Activated naive CD4-positive, alpha-beta T cell treated with anti-CD3 and anti-CD28 coated beads, Interleukin-2, amount 50 U/mL, for 72 hours (primary cell): ENCODE results near the gene SLC6A7. TPM values are rescaled to one million over a fixed set of nuclear protein-coding genes. Genes with fewer than 3 reads are reported as not detected.

Experiments used
- ATAC-seq, 2 donors: fragments of 150-1000 bp; cut with Tn5 transposase; 2 replicates each; pipeline ENCODE4 v1.10.0; 2021; ENCODE audit warnings: mild to moderate bottlenecking in 2 of 2, moderate library complexity in 2 of 2
- DNase-seq, 2 donors: peaks; one replicate each; pipeline ENCODE4 v3.0.0; 2021 to 2022; ENCODE audit warnings: low spot score in 2 of 2
- H3K27ac Mint-ChIP-seq, 2 donors: one replicate each; pipeline ENCODE4 v1.8.0; 2022; ENCODE audit warnings: mild to moderate bottlenecking in 2 of 2, mixed read lengths in 2 of 2
- H3K36me3 Mint-ChIP-seq, 2 donors: one replicate each; pipeline ENCODE4 v1.8.0; 2022; ENCODE audit warnings: mixed read lengths in 2 of 2
- H3K9me3 Mint-ChIP-seq, 2 donors: one replicate each; pipeline ENCODE4 v1.8.0; 2022; ENCODE audit warnings: mixed read lengths in 2 of 2
- total RNA-seq, 2 donors: library from RNA; stranded (reverse); gene quantifications; one replicate each; pipeline ENCODE4 v1.2.3, GENCODE V29; 2022

SLC6A7 gene
- total RNA-seq, 2 donors from 2014 or later = not detected

GRCh38 chr5:150196986-150197385 is 7.1 kb downstream of the SLC6A7 start:
- ATAC-seq (no peak), DNase-seq (no peak)
- H3K27ac Mint-ChIP-seq = no peak overlapping the region
- H3K9me3 Mint-ChIP-seq = no peaks in the 10 kb centered on the region
- H3K36me3 Mint-ChIP-seq = no peaks in the 10 kb centered on the region

DNA sequence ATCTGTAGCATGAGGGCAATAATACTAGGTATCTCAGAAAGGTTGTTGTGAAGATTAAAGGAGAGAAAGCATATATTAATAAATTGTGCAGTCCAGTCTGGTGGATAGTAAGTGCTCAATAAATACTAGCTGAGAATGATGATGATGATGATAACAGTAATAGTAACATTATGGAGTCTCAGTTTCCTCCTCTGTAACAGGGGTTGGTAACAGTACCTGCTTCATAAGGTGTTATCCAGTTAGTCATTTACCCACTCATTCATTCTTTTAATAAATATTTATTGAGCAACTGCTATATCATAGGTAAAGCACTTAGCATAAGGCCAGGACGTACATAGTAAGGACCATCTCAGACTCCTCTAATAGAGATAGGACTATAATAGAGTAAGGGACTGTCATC is 7.6 kb downstream of the SLC6A7 start:
- ATAC-seq (no peak), DNase-seq (no peak)
- H3K9me3 Mint-ChIP-seq = no peaks in the 10 kb centered on the region
- H3K36me3 Mint-ChIP-seq = no peaks in the 10 kb centered on the region
- H3K27ac Mint-ChIP-seq = no peak overlapping the region

- no peak for ATAC-seq
- DNase-seq = no peak
- no peaks in the 10 kb centered on the region for H3K36me3 Mint-ChIP-seq
- no peaks in the 10 kb centered on the region for H3K9me3 Mint-ChIP-seq
- H3K27ac Mint-ChIP-seq = no peak overlapping the region
These were observed 12.6 kb downstream of the SLC6A7 start for GRCh38 chr5:150202501-150202900.

DNA sequence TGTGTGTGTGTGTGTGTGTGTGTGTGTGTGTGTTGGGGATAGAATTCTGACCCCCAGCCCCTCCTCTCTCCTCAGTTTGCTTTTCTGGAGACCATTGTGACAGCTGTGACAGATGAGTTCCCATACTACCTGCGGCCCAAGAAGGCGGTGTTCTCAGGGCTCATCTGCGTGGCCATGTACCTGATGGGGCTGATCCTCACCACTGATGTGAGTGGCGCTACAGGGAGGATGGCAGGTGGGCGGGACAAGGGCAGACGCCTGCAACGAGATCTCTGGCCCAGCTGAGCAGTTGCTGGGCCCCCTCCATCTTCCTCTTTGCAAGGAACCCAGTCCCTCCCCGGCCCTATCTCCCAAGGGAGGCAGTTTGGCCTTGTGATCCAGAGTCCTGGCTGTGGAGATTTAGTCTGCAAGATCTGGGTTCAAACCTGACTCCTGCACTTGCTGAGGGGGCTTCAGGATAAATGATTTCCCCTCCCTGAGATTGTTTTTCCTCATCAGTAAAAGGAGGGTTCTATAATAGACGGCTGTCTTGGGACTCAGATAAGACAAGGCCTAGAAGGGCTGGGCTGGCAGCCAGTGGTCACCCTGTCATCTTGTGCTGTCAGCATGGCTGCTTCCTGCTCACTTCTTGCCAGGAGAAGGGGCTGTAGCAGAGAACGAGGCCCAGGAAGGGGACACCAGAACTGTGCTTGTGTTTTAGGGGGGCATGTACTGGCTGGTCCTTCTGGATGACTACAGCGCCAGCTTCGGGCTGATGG is 14.1 kb downstream of the SLC6A7 start:
- Mint-ChIP-seq H3K36me3 (no peaks in the 10 kb centered on the region), H3K27ac (peak overlapping the region in 1 of 2 donors; percentile 65), H3K9me3 (no peaks in the 10 kb centered on the region)
- no peak for DNase-seq
- ATAC-seq = no peak

GRCh38 chr5:150204590-150204960 is 14.7 kb downstream of the SLC6A7 start:
- no peaks in the 10 kb centered on the region for H3K9me3 Mint-ChIP-seq
- H3K27ac Mint-ChIP-seq = peak overlapping the region in 1 of 2 donors; percentile 65
- no peaks in the 10 kb centered on the region for H3K36me3 Mint-ChIP-seq
- DNase-seq (no peak), ATAC-seq (no peak)

DNA sequence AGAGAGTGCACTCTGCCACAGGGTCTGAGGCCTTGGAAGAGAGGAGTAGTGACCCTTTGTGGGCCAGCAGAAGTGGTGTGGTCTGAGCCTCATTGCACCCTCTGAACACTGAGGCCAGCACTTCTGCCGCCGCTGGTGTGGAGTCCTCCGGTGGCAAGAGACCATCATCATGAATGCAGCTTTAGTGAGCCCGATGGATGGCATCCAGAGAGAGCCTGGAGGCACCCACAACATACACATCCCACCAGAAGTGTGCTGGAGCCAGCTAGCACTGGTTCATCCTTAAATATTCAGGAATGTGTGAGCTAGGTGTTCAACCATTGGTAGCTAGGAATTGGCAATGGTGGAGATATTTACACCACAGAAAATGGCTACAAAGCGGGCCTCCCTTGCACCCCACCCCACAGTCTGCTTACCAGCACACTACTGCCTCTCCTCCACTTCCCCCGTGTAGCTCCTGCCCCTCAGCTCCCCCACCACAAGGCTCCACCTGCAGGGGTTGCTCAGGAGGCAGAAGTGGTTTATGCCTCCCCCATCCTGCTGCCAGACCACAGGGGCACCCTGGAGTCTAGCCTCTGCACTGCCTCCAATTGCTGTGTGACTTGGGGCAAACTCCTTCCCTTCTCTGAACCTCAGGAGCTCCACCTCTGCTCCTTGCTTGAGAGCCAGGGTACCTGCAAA is 16.4 kb downstream of the SLC6A7 start:
- no peak for ATAC-seq
- Mint-ChIP-seq H3K9me3 (no peaks in the 10 kb centered on the region), H3K36me3 (no peaks in the 10 kb centered on the region), H3K27ac (no peak overlapping the region)
- no peak for DNase-seq

- H3K36me3 Mint-ChIP-seq = no peaks in the 10 kb centered on the region
- DNase-seq (no peak), ATAC-seq (no peak)
- no peak overlapping the region for H3K27ac Mint-ChIP-seq
- H3K9me3 Mint-ChIP-seq = no peaks in the 10 kb centered on the region
These were observed 16.9 kb downstream of the SLC6A7 start for GRCh38 chr5:150206779-150207115.

- DNase-seq = no peak
- Mint-ChIP-seq H3K27ac (no peak overlapping the region), H3K36me3 (no peaks in the 10 kb centered on the region)
These were observed 18.6 kb downstream of the SLC6A7 start for GRCh38 chr5:150208187-150209098.

DNA sequence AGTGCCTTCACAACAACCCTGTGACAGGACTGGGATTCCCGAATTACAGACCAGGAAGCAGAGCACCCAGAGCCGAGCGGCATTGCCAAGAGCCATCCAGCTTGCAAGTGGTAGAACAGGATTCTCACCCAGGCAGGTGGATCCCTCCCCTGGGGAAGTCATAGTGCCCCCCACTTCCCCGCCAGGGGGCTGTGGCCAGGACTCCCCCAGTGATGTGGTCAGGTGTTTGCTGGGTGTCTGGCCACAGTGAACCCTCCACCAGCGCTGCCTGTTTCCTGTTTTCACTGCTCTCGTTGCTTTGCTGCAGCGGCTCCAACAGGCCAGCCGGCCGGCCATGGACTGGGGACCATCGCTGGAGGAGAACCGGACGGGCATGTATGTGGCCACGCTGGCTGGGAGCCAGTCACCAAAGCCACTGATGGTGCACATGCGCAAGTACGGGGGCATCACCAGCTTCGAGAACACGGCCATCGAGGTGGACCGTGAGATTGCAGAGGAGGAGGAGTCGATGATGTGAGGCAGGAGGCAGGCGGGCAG is 19.3 kb downstream of the SLC6A7 start:
- H3K36me3 Mint-ChIP-seq = no peaks in the 10 kb centered on the region
- no peaks in the 10 kb centered on the region for H3K9me3 Mint-ChIP-seq
- H3K27ac Mint-ChIP-seq = no peak overlapping the region
- no peak for DNase-seq
- peak; percentile 25 to 32 for ATAC-seq

More at GRCh38 chr5:150208187-150209098, 18.6 kb downstream of the SLC6A7 start:
- no peaks in the 10 kb centered on the region for H3K9me3 Mint-ChIP-seq
- ATAC-seq = no peak

GRCh38 chr5:150210644-150211043 is 20.8 kb downstream of the SLC6A7 start:
- DNase-seq (no peak), ATAC-seq (no peak)
- H3K9me3 Mint-ChIP-seq = no peaks in the 10 kb centered on the region
- no peaks in the 10 kb centered on the region for H3K36me3 Mint-ChIP-seq
- peak overlapping the region in 1 of 2 donors; percentile 46 for H3K27ac Mint-ChIP-seq

DNA sequence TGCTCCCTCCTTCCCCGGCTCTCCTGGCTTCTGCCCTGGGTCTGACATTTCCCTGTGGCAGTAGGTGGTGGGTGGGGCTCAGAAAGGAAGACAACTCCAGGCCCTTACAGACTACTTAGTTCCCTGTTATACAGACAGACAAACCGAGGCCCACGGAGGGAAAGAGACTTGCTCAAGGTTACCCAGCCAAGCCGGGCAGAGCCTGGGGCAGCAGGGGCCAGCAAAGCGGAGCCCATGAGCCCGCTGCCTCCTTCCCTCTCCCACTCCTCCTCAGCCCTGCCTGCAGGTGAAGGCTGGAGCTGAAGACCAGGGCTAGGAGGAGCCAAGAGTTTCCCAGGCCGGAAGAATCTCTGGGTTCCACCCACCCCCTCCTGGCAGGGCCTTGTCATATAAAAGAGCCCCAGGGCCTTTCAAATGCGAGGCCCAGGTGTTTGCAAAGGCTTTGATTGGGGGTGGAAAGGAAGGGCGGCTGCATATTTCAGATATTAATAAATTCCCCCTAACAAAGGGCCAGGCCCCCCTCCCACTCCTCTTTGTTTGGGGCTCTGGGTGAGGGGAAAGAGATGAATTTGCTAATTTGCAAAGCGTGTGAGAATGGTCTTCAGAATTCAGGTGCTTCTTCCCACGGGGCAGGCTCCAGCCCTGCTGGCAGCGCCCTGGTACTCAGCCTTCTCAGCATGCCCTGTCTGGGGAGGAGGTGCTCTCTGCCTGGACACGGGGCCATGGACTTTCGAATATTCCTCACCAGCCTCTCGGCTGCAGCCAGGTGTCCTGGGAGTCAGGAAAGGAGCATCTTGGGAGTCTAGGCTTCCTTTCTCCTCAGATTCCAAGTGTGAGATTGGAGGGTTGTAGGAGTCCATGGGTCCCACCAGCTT is 21.5 kb downstream of the SLC6A7 start:
- no peaks in the 10 kb centered on the region for H3K36me3 Mint-ChIP-seq
- no peaks in the 10 kb centered on the region for H3K9me3 Mint-ChIP-seq

GRCh38 chr5:150213530-150213929 is 23.7 kb downstream of the SLC6A7 start:
- no peak for DNase-seq
- no peak for ATAC-seq
- Mint-ChIP-seq H3K9me3 (no peaks in the 10 kb centered on the region), H3K36me3 (no peaks in the 10 kb centered on the region), H3K27ac (peak overlapping the region in 1 of 2 donors; percentile 65)

More for the DNA sequence above, 21.5 kb downstream of the SLC6A7 start:
- ATAC-seq = no peak
- no peak for DNase-seq
- H3K27ac Mint-ChIP-seq = peak overlapping the region in 1 of 2 donors; percentile 46

GRCh38 chr5:150214289-150214688 is 24.4 kb downstream of the SLC6A7 start:
- Mint-ChIP-seq H3K9me3 (no peaks in the 10 kb centered on the region), H3K27ac (peak overlapping the region in 1 of 2 donors; percentile 49), H3K36me3 (no peaks in the 10 kb centered on the region)
- ATAC-seq = no peak
- no peak for DNase-seq

DNA sequence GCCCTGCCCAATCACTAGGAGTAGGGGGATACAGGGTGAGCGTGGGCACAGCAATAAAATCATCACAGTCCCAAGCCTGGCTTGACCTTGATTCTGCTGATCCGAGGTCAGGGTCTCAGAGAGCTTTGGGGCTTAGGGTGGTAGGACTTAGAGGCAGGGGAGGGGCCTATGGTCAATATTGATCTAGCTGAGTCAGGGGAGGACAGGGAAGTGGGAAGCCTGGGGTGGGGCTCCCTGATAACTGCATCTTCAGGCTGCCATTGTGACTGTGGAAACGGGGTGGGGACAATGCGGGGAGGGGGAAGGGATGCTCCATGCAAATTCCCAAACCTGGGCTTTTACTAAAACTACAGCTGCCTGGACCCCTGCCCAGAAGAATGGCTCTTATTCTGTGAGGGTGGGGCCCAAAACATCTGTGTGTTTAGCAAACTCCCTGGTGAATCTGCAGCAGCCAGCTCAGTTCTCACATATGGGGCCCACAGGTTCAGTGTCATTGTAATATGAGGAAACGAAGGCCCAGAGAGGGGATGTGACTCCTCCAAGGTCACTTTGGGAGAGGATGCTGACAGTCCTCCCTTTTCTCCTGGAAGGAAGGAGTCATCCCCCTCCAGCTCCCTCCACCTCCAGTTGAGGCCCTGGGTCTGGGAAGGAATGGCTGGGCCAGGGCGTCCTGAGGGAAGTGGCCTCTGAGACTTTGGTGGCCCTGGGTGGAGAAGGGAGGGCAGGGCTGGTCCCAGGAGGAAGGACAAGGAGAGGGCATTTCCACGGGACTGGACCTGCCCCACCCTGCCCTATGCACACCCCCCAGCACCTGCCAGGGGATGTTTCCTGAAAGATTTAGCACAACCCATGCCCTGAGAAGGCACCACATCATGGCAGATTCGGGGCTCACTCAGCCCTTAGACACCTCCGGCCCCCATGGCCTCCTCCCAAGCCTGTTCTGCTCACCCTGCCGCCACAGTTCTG is 26.4 kb downstream of the SLC6A7 start:
- Mint-ChIP-seq H3K36me3 (no peaks in the 10 kb centered on the region), H3K9me3 (no peaks in the 10 kb centered on the region), H3K27ac (no peak overlapping the region)
- ATAC-seq = no peak
- DNase-seq = no peak

- Mint-ChIP-seq H3K36me3 (no peaks in the 10 kb centered on the region), H3K9me3 (no peaks in the 10 kb centered on the region), H3K27ac (peak overlapping the region in 1 of 2 donors; percentile 16)
- ATAC-seq (no peak), DNase-seq (no peak)
These were observed 27.2 kb downstream of the SLC6A7 start for GRCh38 chr5:150217038-150217437.
